ENCODE results near the gene ADIPOR2.
"Not testable (repeated sequence)": the region's sequence is repeated elsewhere in the genome, so short reads cannot be mapped to it uniquely, and the experiment has no call there.

ADIPOR2 gene

GRCh38 chr12:1731688-1732078 lies 40.8 kb downstream of the ADIPOR2 start:
- DNase-seq (ENCODE audit: low read depth in 1 of 2, low spot score in 1 of 2), result not testable (repeated sequence)

- DNase-seq (ENCODE audit: low read depth in 1 of 2, low spot score in 1 of 2), result no peak
These were observed 42.0 kb downstream of the ADIPOR2 start for GRCh38 chr12:1732914-1733313.

GRCh38 chr12:1733712-1734111 lies 42.8 kb downstream of the ADIPOR2 start:
- not testable (repeated sequence) for DNase-seq (ENCODE audit: low read depth in 1 of 2, low spot score in 1 of 2)

GRCh38 chr12:1737652-1738286 lies 46.9 kb downstream of the ADIPOR2 start:
- no peak for DNase-seq (ENCODE audit: low read depth in 1 of 2, low spot score in 1 of 2)

- DNase-seq (ENCODE audit: low read depth in 1 of 2, low spot score in 1 of 2), result no peak
These were observed 47.6 kb downstream of the ADIPOR2 start for GRCh38 chr12:1738446-1738845.

GRCh38 chr12:1739368-1739767 lies 48.5 kb downstream of the ADIPOR2 start:
- no peak for DNase-seq (ENCODE audit: low read depth in 1 of 2, low spot score in 1 of 2)

GRCh38 chr12:1740161-1740948 lies 49.5 kb downstream of the ADIPOR2 start:
- DNase-seq (ENCODE audit: low read depth in 1 of 2, low spot score in 1 of 2), result no peak

GRCh38 chr12:1741154-1741949 lies 50.5 kb downstream of the ADIPOR2 start:
- no peak for DNase-seq (ENCODE audit: low read depth in 1 of 2, low spot score in 1 of 2)

GRCh38 chr12:1744932-1745331 lies 54.1 kb downstream of the ADIPOR2 start:
- DNase-seq (ENCODE audit: low read depth in 1 of 2, low spot score in 1 of 2), result no peak

GRCh38 chr12:1747609-1748008 lies 56.7 kb downstream of the ADIPOR2 start:
- no peak for DNase-seq (ENCODE audit: low read depth in 1 of 2, low spot score in 1 of 2)

- DNase-seq (ENCODE audit: low read depth in 1 of 2, low spot score in 1 of 2), result no peak
These were observed 58.1 kb downstream of the ADIPOR2 start for GRCh38 chr12:1749019-1749418.

- no peak for DNase-seq (ENCODE audit: low read depth in 1 of 2, low spot score in 1 of 2)
These were observed 59.4 kb downstream of the ADIPOR2 start for GRCh38 chr12:1750300-1750699.

GRCh38 chr12:1758376-1758775 lies 67.5 kb downstream of the ADIPOR2 start:
- DNase-seq (ENCODE audit: low read depth in 1 of 2, low spot score in 1 of 2), result no peak

GRCh38 chr12:1758887-1759286 lies 68.0 kb downstream of the ADIPOR2 start:
- no peak for DNase-seq (ENCODE audit: low read depth in 1 of 2, low spot score in 1 of 2)

- no peak for DNase-seq (ENCODE audit: low read depth in 1 of 2, low spot score in 1 of 2)
These were observed 69.9 kb downstream of the ADIPOR2 start for GRCh38 chr12:1760566-1761382.

GRCh38 chr12:1761857-1762256 lies 71.0 kb downstream of the ADIPOR2 start:
- DNase-seq (ENCODE audit: low read depth in 1 of 2, low spot score in 1 of 2), result no peak

- no peak for DNase-seq (ENCODE audit: low read depth in 1 of 2, low spot score in 1 of 2)
These were observed 72.3 kb downstream of the ADIPOR2 start for GRCh38 chr12:1763153-1763552.

GRCh38 chr12:1766110-1766509 lies 75.2 kb downstream of the ADIPOR2 start:
- no peak for DNase-seq (ENCODE audit: low read depth in 1 of 2, low spot score in 1 of 2)

GRCh38 chr12:1767407-1768090 lies 76.7 kb downstream of the ADIPOR2 start:
- no peak for DNase-seq (ENCODE audit: low read depth in 1 of 2, low spot score in 1 of 2)

- no peak for DNase-seq (ENCODE audit: low read depth in 1 of 2, low spot score in 1 of 2)
These were observed 77.7 kb downstream of the ADIPOR2 start for GRCh38 chr12:1768615-1769014.
